M059J (cell line): Measurements from ENCODE around the gene RPS26. TPM values are rescaled to one million over a fixed set of nuclear protein-coding genes. Genes with fewer than 3 reads are reported as not detected.
"Not testable (repeated sequence)": the region's sequence is repeated elsewhere in the genome, so short reads cannot be mapped to it uniquely, and the experiment has no call there.

Experiments
- DNase-seq: peaks from one replicate; pipeline ENCODE4 v3.0.0-alpha.2; 2012; ENCODE audit warnings: low read depth
- total RNA-seq: library from RNA; depleted of rRNA; stranded (reverse); fragments of >200 nt; shearing (Covaris generic); gene quantifications from 2 replicates; pipeline ENCODE4 v1.2.3, GENCODE V29; 2014

RPS26 gene
- total RNA-seq, 1 experiment from 2014 or later, result 1,969 TPM

DNA sequence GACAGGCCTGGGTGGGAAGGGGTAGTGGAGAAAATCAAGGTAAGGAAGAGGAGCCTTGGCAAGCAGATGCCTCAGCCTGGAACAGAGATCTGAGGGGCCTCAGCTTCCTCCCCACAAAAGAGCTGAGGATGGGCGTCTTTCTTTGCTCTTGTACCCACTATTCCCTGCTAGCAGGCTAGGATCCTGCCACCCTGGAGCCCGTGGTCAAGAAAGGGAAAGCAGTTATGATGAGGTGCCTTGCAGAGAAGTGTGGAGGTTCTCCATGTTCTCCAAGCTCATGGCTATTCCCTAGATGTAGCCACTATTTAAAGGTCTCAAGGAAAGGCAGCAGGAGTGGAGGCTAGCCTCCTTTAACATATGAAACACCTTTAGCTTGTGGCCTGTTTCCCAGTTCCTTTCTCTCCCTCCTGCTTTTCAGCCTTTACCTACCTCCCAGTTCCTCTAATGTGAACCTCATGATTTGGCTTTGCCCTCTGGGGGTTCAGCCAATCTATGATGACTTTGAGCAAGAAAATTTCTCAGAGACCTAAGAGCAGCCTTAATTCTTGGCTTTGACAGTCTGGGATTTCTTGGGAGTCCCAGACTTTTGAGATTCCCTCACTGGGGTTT, 19.7 kb upstream of the RPS26 start:
- no peak for DNase-seq

DNA sequence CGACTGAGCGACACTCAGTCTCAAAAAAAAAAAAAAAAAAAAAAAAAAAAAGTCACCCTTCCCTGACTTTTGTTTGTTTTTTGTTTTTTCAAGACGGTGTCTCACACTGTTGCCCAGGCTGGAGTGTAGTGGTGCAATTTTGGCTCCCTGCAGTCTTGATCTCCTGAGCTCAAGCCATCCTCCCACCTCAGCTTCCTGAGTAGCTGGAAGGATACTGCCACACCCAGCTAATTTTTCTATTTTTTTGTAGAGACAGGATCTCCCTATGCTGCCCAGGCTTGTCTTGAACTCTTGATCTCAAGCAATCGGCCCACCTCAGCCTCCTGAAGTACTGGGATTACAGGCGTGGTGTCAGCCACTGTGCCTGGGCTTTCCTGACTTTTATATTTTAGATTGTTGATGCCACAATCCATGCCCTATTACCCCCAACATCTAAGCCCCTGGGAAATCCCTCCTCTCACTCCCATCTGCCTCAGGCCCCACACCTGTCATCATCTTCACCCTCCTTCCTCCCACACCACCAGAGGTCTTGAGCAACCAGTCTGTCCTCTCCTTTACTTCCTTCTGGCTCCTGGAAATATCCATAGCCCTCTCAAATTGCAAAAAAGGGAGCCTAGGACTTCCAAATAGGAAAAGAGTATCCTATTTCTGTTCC, 13.1 kb upstream of the RPS26 start:
- DNase-seq, result no peak

DNA sequence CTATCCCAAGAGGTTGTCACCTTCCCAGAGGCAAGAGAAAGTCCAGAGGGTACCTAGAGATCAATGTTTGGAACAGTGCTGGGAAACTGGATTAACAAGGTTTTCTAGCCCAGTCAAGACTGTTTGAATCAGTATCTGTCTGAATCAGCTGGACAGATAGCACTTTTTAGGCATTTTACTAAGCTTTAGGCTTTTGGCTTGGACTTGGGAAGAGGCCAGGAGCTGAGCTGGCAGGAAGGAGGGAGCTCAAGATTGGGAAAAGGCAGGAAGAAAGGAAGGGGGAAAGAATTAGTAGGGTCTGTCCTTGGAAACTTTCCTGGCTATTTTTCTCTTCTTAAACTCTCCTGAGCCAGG, 12.6 kb upstream of the RPS26 start:
- peak; percentile 47 for DNase-seq

DNA sequence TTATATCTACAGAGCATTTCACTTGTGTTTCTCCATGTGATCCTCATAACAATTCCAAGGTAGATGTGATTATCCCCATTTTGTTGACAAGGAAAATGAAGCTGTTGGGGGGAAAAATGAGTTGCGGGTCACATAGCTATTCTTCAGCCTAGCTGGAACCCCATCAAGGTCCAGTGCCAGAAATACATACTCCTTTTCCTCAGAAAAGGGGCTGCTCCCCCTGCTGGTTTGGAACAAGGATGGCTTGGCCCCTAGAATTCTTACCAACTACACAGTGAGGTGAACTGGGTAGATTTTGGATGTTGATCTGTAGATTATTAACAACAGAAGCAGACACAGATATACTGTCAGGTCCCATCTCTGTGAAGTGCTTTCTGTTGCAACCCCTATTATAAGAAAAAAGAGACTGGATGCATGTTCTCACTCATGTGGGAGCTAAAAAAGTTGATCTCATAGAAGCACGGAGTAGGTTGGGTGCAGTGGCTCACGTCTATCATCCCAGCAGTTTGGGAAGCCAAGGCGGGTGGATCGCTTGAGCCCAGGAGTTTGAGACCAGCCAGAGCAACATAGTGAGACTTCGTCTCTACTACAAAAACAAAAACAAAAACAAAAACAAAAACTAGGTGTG, 11.9 kb upstream of the RPS26 start:
- peak; percentile 57 for DNase-seq

DNA sequence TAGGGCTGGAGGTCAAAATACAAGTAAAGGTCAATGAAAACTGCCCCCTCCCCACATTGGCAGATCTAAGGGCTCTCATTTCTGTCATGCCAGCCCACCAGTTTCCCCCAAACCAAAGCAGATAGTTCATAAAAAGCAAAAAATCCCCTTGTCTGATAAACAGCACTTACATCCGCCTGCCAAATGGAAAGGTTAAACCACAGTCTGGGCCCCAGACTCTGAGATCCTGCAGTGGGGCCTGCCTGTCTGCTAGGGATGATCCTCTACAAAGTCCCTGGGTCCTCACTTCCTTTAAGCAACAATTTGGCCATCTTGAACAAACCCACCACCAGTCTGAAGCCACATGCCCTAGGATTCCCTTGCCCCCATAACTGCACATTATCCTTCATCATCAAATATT, 9.7 kb upstream of the RPS26 start:
- no peak for DNase-seq

DNA sequence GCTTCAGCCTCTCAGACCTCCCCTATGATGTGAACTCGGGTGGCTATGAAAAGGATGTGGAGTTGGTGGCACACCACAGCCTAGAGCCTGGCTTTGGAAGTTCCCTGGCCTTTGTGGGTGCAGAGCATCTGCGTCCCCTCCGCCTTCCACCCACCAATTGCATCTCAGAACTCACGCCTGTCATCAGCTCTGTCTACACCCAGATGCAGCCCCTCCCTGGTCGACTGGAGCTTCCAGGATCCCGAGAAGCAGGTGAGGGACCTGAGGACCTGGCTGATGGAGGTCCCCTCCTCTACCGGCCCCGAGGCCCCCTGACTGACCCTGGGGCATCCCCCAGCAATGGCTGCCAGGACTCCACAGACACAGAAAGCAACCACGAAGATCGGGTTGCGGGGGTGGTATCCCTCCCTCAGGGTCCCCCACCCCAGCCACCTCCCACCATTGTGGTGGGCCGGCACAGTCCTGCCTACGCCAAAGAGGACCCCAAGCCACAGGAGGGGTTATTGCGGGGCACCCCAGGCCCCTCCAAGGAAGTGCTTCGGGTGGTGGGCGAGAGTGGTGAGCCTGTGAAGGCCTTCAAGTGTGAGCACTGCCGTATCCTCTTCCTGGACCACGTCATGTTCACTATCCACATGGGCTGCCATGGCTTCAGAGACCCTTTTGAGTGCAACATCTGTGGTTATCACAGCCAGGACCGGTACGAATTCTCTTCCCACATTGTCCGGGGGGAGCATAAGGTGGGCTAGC, 7.0 kb upstream of the RPS26 start:
- DNase-seq, result no peak

DNA sequence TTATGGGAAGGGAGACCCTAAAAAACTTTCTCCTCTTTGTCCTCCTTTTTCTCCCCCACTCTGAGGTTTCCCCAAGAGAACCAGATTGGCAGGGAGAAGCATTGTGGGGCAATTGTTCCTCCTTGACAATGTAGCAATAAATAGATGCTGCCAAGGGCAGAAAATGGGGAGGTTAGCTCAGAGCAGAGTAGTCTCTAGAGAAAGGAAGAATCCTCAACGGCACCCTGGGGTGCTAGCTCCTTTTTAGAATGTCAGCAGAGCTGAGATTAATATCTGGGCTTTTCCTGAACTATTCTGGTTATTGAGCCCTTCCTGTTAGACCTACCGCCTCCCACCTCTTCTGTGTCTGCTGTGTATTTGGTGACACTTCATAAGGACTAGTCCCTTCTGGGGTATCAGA, 4.6 kb upstream of the RPS26 start:
- no peak for DNase-seq

DNA sequence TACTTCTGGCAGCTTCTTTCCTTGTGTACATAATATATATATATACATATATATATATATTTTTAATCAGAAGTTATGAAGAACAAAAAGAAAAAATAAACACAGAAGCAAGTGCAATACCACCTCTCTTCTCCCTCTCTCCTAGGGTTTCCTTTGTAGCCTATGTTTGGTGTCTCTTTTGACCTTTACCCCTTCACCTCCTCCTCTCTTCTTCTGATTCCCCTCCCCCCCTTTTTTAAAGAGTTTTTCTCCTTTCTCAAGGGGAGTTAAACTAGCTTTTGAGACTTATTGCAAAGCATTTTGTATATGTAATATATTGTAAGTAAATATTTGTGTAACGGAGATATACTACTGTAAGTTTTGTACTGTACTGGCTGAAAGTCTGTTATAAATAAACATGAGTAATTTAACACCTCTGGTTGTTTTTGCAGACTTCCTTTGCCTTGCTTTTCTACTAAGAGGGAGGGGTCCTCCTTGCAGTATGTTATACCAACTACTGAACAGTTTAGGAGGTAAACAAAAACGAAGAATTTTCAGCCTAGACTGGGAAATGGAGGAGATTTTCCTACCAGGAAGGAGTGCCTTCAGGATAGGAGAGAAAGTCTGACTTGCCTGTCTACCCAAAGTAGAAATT, 3.6 kb upstream of the RPS26 start:
- DNase-seq, result no peak

DNA sequence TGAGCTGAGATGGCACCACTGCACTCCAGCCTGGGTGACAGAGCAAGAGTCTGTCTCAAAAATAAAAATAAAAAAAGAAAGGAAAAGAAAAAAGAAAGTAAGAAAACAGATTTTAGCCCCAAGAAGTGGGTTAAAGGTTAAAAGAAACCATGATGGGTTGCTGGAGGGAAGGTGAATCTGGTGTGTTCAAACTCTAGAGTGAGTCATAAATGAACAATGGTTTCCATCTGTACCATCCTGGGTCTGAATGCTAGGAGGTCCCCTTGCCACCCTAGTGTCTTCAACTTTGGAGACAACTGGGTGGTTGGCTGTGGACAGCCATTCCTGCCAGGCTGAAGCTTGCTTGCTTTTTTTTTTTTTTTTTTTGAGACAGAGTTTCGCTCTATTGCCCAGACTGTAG, 1.6 kb upstream of the RPS26 start:
- peak; percentile 53 for DNase-seq

DNA sequence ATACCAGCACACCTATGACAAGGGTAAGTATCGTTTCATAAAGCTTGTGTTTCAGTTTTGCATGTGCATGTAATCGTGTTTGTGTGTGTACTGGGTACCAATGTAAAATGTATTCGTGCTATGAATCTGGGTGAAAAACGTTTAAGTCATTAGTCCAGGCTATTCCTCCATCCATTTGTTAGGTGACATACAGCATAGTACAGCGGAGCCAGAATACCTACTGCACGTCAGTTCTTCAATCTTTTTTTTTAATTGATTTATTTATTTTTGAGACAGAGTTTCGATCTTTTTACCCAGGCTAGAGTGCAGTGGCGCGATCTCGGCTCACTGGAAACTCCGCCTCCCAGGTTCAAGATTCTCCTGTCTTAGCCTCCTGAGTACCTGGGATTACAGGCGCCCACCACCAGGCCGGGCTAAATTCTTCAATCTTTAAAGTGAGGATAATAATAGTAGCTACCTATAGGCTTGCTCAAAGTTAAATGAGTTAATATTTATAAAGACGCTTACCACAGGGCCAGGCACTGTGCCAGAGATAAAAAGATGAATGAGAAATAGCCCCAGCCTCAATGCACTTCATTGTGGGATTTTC, 661 bp upstream of the RPS26 start:
- no peak for DNase-seq

DNA sequence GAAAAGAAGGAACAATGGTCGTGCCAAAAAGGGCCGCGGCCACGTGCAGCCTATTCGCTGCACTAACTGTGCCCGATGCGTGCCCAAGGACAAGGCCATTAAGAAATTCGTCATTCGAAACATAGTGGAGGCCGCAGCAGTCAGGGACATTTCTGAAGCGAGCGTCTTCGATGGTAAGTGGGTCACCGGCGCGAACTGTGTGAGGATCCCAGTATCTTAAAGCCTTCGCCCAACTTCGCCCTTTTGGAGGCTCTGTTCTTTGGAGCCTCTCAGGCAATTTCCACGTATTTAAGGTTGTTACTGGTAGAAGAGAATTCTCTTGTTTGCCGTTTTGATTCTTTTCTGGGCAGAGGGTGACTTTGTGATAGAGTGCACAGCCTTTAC, 704 bp downstream of the RPS26 start:
- not testable (repeated sequence) for DNase-seq

DNA sequence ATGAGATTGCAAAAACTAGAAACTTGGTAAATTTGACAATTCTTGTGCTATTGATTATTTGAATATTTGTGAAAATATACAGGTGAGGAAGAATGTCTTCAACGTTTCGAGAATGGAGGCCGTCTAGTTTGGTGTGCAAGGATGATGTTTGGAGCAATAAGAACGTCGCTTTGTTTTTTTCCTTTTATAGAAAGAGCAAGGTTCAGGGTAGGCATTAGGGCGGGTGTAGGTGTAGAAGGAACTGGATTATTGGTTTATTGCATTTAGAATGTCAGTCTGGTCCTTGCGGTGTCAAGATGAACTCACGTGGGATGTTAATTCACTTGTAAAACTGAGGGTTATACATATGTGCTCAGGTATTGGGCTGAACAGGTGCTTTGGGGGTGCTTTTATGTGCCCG, 1.1 kb downstream of the RPS26 start:
- no peak for DNase-seq

DNA sequence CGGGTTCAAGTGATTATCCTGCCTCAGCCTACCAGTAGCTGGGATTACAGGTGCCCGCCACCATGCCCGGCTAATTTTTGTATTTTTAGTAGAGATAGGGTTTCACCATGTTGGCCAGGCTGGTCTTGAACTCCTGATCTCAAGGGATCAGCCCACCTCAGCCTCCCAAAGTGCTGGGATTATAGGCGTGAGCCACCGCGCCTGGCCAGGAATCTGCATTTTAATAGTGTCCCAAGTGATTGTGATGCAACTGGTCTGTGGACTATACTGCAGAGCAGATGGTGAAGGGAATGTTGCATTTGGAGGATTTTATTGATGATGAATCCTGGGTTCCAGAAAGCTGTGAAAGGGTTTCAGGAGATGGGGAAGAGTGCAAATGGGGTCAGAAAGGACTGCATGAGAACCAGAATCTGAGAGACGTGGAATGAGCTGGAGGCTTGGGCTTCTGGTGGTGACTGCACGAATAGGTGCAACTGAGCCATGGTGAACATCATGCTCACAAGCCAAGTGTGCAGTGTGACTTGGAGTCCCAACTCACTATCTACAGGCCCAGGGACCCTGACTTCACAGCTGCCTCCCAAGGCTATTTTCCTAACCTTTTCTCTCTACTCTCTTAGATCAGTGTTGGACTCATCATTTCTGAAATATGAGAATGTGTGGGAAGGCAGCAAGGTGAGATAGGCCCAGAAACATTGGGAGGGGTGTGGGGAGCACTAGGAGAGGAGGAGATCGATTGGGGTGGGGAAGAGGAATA, 4.5 kb downstream of the RPS26 start:
- no peak for DNase-seq

DNA sequence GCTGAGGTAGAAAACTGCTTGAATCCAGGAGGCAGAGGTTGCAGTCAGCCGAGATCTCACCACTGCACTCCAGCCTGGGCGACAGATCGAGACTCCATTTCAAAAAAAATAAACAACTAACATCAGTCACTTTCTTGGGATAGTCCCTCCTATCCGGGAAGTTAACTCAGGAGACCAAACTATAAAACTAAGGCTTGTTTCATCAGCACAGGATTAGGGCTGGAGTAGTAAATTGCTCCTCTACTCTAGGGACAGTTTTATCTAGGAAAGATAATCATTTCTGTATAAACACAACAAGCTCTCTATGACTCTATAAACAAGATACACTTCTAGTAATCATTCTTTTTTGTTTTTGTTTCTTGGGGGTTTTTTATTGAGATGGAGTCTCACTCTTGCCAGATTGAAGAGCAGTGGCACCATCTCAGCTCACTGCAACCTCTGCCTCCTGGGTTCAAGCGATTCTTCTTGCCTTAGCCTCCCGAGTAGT, 11.7 kb downstream of the RPS26 start:
- peak; percentile 22 for DNase-seq

DNA sequence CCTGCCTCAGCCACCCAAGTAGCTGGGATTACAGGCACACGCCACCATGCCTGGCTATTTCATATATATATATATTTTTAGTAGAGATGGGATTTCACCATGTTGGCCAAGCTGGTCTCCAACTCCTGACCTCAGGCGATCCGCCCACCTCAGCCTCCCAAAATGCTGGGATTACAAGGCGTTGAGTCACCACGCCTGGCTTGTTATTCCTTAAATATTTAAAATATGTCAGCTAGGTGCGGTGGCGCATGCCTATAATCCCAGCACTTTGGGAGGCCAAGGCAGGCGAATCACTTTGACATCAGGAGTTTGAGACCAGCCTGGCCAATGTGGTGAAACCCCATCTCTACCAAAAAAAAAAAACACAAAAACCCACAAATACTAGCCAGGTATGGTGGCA, 18.2 kb downstream of the RPS26 start:
- DNase-seq, result peak; percentile 80

DNA sequence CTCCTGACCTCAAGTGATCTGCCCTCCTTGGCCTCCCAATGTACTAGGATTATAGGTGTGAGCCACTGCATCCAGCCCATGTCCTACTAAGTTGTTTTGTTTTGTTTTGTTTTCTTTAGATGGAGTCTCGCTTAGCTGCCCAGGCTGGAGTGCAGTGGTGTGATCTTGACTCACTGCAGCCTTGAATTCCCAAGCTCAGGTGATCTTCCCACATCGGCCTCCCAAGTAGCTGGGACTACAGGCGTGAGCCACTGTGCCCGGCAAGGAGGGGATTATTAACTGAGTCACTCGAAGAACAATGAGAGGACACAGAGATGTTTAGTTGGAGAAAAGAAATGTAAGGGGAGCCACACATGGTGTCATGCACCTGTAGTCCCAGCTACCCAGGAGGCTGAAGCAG, 20.3 kb downstream of the RPS26 start:
- DNase-seq, result peak; percentile 38

DNA sequence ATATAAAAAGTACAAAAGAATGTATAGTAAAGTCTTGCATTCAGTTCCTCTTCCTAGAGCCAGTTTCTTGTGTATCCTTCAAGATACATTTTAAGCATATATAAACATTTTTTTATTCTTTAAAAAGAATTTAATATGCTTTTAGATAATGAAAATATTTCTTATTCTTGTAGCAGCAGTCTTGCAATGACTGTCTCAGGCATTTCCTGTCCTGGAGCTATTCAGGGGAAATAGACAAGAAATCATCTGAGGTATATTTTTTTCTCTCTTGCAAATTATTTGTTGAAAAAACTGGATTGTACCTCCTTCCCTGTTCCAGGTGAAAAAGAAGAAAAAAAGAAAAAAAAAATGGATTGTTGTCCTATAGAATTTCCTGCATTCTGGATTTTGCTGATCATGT, 21.3 kb downstream of the RPS26 start:
- DNase-seq, result no peak

DNA sequence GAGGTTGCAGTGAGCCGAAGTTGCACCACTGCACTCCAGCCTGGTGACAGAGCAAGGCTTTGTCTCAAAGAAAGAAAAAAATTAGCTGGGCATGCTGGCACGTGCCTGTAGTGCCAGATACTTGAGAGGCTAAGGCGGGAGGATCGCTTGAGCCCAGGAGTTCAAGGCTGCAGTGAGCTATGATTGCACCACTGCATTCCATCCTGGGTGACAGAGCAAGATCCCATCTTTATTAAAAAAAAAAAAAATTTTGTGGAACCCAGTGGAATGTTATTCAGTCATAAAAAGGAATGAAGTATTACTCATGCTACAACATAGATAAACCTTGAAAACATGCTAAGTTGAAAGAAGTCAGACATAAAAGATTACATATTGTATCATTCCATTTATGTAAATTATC, 29.9 kb downstream of the RPS26 start:
- DNase-seq, result peak; percentile 35

DNA sequence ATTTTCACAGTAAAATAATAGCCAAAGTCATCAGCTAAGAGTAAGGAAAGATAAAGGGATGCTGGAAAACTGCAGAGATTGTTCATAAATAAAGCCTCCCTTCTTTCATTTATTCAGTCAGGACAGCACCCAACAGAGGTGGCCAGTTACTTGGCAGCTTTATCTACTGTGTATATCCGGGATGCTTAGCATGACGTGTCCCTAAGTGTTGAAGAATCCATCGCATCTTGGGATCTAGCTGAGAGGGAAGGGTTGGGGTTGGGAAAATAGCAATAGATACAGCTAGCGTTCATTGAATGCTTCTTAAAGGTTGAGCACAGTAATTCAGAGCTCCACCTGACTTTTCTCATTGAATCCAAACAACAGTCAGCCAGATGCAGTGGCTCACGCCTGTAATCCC, 32.7 kb downstream of the RPS26 start:
- DNase-seq, result no peak

DNA sequence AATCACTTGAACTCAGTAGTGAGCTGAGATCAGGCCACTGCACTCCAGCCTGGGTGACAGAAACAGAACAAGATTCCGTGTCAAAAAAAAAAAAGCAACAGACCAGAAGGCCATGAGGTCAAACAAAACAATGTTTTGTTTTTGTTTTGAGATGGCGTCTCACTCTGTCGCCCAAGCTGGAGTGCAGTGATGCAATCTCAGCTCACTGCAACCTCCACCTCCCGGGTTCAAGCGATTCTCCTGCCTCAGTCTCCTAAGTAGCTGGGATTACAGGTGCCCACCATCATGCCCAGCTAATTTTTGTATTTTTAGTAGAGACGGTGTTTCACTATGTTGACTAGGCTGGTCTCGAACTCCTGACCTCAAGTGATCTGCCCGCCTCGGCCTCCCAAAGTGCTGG, 36.2 kb downstream of the RPS26 start:
- DNase-seq, result not testable (repeated sequence)

DNA sequence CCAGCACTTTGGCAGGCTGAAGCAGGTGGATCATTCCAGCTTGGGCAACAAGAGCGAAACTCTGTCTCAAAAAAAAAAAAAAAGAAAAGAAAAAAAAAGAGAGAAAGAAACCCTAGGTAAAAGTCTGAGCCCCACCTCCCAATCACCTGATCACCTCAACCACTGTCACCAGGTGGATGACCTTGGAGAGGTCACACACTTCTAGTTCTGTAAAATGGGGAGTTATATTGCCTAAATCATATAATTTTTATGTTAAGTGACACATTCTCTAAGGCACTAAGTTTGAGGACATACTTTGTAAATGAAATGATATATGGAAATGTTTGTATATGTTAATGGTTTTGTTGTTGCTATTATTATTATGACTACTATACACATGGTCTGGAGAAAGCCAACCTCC, 36.7 kb downstream of the RPS26 start:
- no peak for DNase-seq
